ENCODE measurements around the gene GALNT7.

DNA sequence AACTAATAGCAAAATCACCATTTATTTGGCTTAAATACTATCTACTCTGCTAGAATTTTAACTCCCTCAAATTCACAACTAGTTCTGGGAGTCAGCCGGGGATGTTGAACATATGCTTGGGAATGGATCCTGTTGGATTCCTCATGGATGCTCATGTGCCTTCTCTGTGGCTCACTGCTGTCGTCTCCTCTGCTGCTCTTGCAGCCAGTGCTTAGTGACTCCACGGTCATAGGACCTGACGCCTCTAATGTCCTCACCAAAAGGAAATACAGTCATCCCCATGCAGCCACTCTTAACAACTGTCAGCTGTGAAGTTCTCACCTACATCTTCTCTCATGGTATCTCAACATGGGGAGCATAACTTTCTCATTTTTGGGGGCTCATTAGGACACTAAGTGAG lies 106.1 kb downstream of the GALNT7 start:
- TF ChIP-seq POLR2AphosphoS5 (IDR thresholded peaks at IDR 0.05) = no peak
- no peak for TF ChIP-seq POLR2A (IDR thresholded peaks at IDR 0.05)
- TF ChIP-seq, protein P1, sequence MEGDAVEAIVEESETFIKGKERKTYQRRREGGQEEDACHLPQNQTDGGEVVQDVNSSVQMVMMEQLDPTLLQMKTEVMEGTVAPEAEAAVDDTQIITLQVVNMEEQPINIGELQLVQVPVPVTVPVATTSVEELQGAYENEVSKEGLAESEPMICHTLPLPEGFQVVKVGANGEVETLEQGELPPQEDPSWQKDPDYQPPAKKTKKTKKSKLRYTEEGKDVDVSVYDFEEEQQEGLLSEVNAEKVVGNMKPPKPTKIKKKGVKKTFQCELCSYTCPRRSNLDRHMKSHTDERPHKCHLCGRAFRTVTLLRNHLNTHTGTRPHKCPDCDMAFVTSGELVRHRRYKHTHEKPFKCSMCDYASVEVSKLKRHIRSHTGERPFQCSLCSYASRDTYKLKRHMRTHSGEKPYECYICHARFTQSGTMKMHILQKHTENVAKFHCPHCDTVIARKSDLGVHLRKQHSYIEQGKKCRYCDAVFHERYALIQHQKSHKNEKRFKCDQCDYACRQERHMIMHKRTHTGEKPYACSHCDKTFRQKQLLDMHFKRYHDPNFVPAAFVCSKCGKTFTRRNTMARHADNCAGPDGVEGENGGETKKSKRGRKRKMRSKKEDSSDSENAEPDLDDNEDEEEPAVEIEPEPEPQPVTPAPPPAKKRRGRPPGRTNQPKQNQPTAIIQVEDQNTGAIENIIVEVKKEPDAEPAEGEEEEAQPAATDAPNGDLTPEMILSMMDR (IDR thresholded peaks at IDR 0.05) = no peak
